ENCODE measurements around the gene STPG1. TPM values are rescaled to one million over a fixed set of nuclear protein-coding genes. Genes with fewer than 3 reads are reported as not detected.

STPG1 gene
- total and polyA plus RNA-seq, 9 of the 15 experiments (the other 6 are each of a cell fraction or from before 2014, with no cell fraction given), result 5.0 to 11.9 (median 8.3) TPM

DNA sequence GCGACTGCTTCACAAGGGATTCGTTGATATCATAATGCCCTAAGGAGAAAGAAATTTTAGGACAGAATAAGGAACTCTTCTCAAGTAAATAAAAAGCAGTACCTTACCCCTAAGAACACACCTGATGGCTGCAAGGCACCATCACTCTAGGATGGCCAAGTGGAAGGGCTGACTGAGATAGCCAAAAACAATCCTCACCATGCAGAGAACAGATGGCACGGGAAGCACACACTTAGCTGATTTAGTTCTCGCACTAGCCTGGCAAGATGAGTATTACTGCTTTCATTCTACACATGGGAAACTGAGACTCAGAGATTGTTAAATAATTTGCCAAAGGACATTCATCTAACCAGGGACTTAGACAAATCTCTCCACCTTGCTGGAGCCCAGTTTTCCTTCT lies 43.8 kb downstream of the STPG1 start (continued):
- TF ChIP-seq, protein P1, sequence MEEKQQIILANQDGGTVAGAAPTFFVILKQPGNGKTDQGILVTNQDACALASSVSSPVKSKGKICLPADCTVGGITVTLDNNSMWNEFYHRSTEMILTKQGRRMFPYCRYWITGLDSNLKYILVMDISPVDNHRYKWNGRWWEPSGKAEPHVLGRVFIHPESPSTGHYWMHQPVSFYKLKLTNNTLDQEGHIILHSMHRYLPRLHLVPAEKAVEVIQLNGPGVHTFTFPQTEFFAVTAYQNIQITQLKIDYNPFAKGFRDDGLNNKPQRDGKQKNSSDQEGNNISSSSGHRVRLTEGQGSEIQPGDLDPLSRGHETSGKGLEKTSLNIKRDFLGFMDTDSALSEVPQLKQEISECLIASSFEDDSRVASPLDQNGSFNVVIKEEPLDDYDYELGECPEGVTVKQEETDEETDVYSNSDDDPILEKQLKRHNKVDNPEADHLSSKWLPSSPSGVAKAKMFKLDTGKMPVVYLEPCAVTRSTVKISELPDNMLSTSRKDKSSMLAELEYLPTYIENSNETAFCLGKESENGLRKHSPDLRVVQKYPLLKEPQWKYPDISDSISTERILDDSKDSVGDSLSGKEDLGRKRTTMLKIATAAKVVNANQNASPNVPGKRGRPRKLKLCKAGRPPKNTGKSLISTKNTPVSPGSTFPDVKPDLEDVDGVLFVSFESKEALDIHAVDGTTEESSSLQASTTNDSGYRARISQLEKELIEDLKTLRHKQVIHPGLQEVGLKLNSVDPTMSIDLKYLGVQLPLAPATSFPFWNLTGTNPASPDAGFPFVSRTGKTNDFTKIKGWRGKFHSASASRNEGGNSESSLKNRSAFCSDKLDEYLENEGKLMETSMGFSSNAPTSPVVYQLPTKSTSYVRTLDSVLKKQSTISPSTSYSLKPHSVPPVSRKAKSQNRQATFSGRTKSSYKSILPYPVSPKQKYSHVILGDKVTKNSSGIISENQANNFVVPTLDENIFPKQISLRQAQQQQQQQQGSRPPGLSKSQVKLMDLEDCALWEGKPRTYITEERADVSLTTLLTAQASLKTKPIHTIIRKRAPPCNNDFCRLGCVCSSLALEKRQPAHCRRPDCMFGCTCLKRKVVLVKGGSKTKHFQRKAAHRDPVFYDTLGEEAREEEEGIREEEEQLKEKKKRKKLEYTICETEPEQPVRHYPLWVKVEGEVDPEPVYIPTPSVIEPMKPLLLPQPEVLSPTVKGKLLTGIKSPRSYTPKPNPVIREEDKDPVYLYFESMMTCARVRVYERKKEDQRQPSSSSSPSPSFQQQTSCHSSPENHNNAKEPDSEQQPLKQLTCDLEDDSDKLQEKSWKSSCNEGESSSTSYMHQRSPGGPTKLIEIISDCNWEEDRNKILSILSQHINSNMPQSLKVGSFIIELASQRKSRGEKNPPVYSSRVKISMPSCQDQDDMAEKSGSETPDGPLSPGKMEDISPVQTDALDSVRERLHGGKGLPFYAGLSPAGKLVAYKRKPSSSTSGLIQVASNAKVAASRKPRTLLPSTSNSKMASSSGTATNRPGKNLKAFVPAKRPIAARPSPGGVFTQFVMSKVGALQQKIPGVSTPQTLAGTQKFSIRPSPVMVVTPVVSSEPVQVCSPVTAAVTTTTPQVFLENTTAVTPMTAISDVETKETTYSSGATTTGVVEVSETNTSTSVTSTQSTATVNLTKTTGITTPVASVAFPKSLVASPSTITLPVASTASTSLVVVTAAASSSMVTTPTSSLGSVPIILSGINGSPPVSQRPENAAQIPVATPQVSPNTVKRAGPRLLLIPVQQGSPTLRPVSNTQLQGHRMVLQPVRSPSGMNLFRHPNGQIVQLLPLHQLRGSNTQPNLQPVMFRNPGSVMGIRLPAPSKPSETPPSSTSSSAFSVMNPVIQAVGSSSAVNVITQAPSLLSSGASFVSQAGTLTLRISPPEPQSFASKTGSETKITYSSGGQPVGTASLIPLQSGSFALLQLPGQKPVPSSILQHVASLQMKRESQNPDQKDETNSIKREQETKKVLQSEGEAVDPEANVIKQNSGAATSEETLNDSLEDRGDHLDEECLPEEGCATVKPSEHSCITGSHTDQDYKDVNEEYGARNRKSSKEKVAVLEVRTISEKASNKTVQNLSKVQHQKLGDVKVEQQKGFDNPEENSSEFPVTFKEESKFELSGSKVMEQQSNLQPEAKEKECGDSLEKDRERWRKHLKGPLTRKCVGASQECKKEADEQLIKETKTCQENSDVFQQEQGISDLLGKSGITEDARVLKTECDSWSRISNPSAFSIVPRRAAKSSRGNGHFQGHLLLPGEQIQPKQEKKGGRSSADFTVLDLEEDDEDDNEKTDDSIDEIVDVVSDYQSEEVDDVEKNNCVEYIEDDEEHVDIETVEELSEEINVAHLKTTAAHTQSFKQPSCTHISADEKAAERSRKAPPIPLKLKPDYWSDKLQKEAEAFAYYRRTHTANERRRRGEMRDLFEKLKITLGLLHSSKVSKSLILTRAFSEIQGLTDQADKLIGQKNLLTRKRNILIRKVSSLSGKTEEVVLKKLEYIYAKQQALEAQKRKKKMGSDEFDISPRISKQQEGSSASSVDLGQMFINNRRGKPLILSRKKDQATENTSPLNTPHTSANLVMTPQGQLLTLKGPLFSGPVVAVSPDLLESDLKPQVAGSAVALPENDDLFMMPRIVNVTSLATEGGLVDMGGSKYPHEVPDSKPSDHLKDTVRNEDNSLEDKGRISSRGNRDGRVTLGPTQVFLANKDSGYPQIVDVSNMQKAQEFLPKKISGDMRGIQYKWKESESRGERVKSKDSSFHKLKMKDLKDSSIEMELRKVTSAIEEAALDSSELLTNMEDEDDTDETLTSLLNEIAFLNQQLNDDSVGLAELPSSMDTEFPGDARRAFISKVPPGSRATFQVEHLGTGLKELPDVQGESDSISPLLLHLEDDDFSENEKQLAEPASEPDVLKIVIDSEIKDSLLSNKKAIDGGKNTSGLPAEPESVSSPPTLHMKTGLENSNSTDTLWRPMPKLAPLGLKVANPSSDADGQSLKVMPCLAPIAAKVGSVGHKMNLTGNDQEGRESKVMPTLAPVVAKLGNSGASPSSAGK (IDR thresholded peaks at IDR 0.05), result no peak
- no peak for TF ChIP-seq UBTF (IDR thresholded peaks at IDR 0.05; ENCODE audit: borderline replicate concordance in 1 of 2, low read depth in 2 of 2, low read length in 2 of 2)
- TF ChIP-seq XRCC3 (IDR thresholded peaks at IDR 0.05), result no peak
- TF ChIP-seq, protein P2, sequence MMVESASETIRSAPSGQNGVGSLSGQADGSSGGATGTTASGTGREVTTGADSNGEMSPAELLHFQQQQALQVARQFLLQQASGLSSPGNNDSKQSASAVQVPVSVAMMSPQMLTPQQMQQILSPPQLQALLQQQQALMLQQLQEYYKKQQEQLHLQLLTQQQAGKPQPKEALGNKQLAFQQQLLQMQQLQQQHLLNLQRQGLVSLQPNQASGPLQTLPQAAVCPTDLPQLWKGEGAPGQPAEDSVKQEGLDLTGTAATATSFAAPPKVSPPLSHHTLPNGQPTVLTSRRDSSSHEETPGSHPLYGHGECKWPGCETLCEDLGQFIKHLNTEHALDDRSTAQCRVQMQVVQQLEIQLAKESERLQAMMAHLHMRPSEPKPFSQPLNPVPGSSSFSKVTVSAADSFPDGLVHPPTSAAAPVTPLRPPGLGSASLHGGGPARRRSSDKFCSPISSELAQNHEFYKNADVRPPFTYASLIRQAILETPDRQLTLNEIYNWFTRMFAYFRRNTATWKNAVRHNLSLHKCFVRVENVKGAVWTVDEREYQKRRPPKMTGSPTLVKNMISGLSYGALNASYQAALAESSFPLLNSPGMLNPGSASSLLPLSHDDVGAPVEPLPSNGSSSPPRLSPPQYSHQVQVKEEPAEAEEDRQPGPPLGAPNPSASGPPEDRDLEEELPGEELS (CRISPR knock-in tag; IDR thresholded peaks at IDR 0.05; ENCODE audit: borderline replicate concordance), result no peak
- TF ChIP-seq HMG20A (CRISPR knock-in tag; conservative IDR thresholded peaks at IDR 0.05), result no peak
- TF ChIP-seq GATA2 (CRISPR knock-in tag; IDR thresholded peaks at IDR 0.05), result no peak
- no peak for TF ChIP-seq CCNT2 (IDR thresholded peaks at IDR 0.05; ENCODE audit: borderline replicate concordance, extremely low read depth, insufficient read length, low read depth, low read length)
- TF ChIP-seq RFX7 (CRISPR knock-in tag; IDR thresholded peaks at IDR 0.05), result no peak
- no peak for TF ChIP-seq CCAR2 (IDR thresholded peaks at IDR 0.05; ENCODE audit: low read depth, low read length)
- no peak for TF ChIP-seq SMARCE1 (IDR thresholded peaks at IDR 0.05)
- no peak for TF ChIP-seq MTF1 (CRISPR knock-in tag; IDR thresholded peaks at IDR 0.05; ENCODE audit: borderline replicate concordance)
- no peak for TF ChIP-seq IRF2 (CRISPR knock-in tag; IDR thresholded peaks at IDR 0.05)
